Liver (tissue), 9 donors: ENCODE data around the gene OLIG1. TPM values are rescaled to one million over a fixed set of nuclear protein-coding genes. Genes with fewer than 3 reads are reported as not detected.

Experiments used
- DNase-seq: peaks from one replicate; pipeline ENCODE4 v3.0.0-alpha.2; 2017; ENCODE audit warnings: low spot score
- H3K27ac ChIP-seq, 2 donors: one replicate each; pipeline ENCODE4 v1.7.0; 2013; ENCODE audit warnings: inconsistent platforms in 2 of 2, low read length in 2 of 2, control low read depth in 1 of 2, low read depth in 1 of 2, mild to moderate bottlenecking in 1 of 2
- H3K27me3 ChIP-seq, 4 donors: one replicate each; pipeline versions ENCODE4 v1.6.1 to v1.7.0; 2013; ENCODE audit warnings: low read length in 3 of 4, inconsistent platforms in 1 of 4, mild to moderate bottlenecking in 1 of 4, moderate library complexity in 1 of 4; ENCODE audit not compliant: control insufficient read depth in 4 of 4, insufficient read depth in 4 of 4
- H3K36me3 ChIP-seq, 4 donors: one replicate each; pipeline versions ENCODE4 v1.6.1 to v1.7.0; 2013; ENCODE audit warnings: low read length in 3 of 4, mild to moderate bottlenecking in 3 of 4, low read depth in 1 of 4, moderate library complexity in 1 of 4; ENCODE audit not compliant: control insufficient read depth in 4 of 4, insufficient read depth in 3 of 4
- H3K4me1 ChIP-seq, 4 donors: one replicate each; pipeline versions ENCODE4 v1.6.1 to v1.7.0; 2013; ENCODE audit warnings: low read length in 3 of 4, mild to moderate bottlenecking in 3 of 4, moderate library complexity in 1 of 4; ENCODE audit not compliant: control insufficient read depth in 4 of 4, insufficient read depth in 4 of 4
- H3K4me3 ChIP-seq, 3 donors: one replicate each; pipeline versions ENCODE4 v1.6.1 to v1.7.0; 2013; ENCODE audit warnings: low read length in 3 of 3, control low read depth in 1 of 3, low read depth in 1 of 3, mild to moderate bottlenecking in 1 of 3
- H3K9ac ChIP-seq, 2 donors: one replicate each; pipeline ENCODE4 v1.7.0; 2013; ENCODE audit warnings: low read length in 2 of 2, mild to moderate bottlenecking in 2 of 2, moderate library complexity in 2 of 2, control low read depth in 1 of 2, low read depth in 1 of 2
- H3K9me3 ChIP-seq, 4 donors: one replicate each; pipeline versions ENCODE4 v1.6.1 to v1.7.0; 2013; ENCODE audit warnings: low read length in 3 of 4; ENCODE audit not compliant: control insufficient read depth in 4 of 4
- ATF3 ChIP-seq: IDR thresholded peaks from 2 replicates; pipeline ENCODE4 v1.6.1; 2016; ENCODE audit warnings: antibody characterized with exemption
- EGR1 ChIP-seq, 2 donors: IDR thresholded peaks; 2 replicates each; pipeline ENCODE4 v1.6.1; 2016 to 2018; ENCODE audit warnings: antibody characterized with exemption in 2 of 2, low read depth in 2 of 2
- FOXA1 ChIP-seq: IDR thresholded peaks from 2 replicates; pipeline ENCODE4 v1.6.1; 2016; ENCODE audit warnings: antibody characterized with exemption
- FOXA2 ChIP-seq: IDR thresholded peaks from 2 replicates; pipeline ENCODE4 v1.6.1; 2016; ENCODE audit warnings: antibody characterized with exemption
- GABPA ChIP-seq, 2 donors: IDR thresholded peaks in 1 of 2; conservative IDR thresholded peaks in 1 of 2; 2 replicates each; pipeline ENCODE4 v1.6.1; 2016; ENCODE audit warnings: antibody characterized with exemption in 2 of 2, mild to moderate bottlenecking in 1 of 2, moderate library complexity in 1 of 2
- HNF4A ChIP-seq, 2 donors: conservative IDR thresholded peaks; 2 replicates each; pipeline ENCODE4 v1.6.1; 2016; ENCODE audit warnings: antibody characterized with exemption in 2 of 2, mild to moderate bottlenecking in 2 of 2
- HNF4G ChIP-seq: IDR thresholded peaks from 2 replicates; pipeline ENCODE4 v1.6.1; 2016; ENCODE audit warnings: antibody characterized with exemption
- JUND ChIP-seq, 2 donors: IDR thresholded peaks; 2 replicates each; pipeline ENCODE4 v1.6.1; 2016; ENCODE audit warnings: antibody characterized with exemption in 2 of 2
- MAX ChIP-seq: IDR thresholded peaks from 2 replicates; pipeline ENCODE4 v1.6.1; 2016; ENCODE audit warnings: antibody characterized with exemption
- NR2F2 ChIP-seq: IDR thresholded peaks from 2 replicates; pipeline ENCODE4 v1.6.1; 2016; ENCODE audit warnings: antibody characterized with exemption
- RAD21 ChIP-seq, 2 donors: IDR thresholded peaks; 2 replicates each; pipeline ENCODE4 v1.6.1; 2016; ENCODE audit warnings: antibody characterized with exemption in 2 of 2, mild to moderate bottlenecking in 2 of 2
- RXRA ChIP-seq, 2 donors: IDR thresholded peaks; 2 replicates each; pipeline ENCODE4 v1.6.1; 2017 to 2018; ENCODE audit warnings: antibody characterized with exemption in 2 of 2, mild to moderate bottlenecking in 1 of 2
- SP1 ChIP-seq: IDR thresholded peaks from 2 replicates; pipeline ENCODE4 v1.6.1; 2018; ENCODE audit warnings: antibody characterized with exemption, mild to moderate bottlenecking
- TAF1 ChIP-seq: conservative IDR thresholded peaks from 2 replicates; pipeline ENCODE4 v1.6.1; 2016; ENCODE audit warnings: antibody characterized with exemption, mild to moderate bottlenecking
- YY1 ChIP-seq: IDR thresholded peaks from 2 replicates; pipeline ENCODE4 v1.6.1; 2016; ENCODE audit warnings: antibody characterized with exemption, mild to moderate bottlenecking
- WGBS: extraction: QIAGEN DNeasy Blood & Tissue Kit; methylation state at CpG from one replicate; pipeline ENCODE4 v1.1.7; 2013; 5-methylcytosine and 5-hydroxymethylcytosine counted together
- polyA plus RNA-seq, 2 donors: library from polyadenylated mRNA; stranded (reverse) in 1 of 2; unstranded in 1 of 2; fragments of 200-250 nt in 1 of 2; fragments of >200 nt in 1 of 2; fragmentation: Nextera tagmentation in 1 of 2; extraction: Ambion mirVana in 1 of 2; gene quantifications; one replicate each; pipeline versions ENCODE4 v1.2.1 to v1.2.3, GENCODE V29; 2013 to 2015
- total RNA-seq, 2 donors: library from RNA; depleted of rRNA; stranded (reverse); fragments of >200 nt; gene quantifications; one replicate each; pipeline ENCODE4 v1.2.3, GENCODE V29; 2014
- TF ChIP-seq, protein P1 (sequence below): fragments of 150-350 bp; IDR thresholded peaks from 2 replicates; pipeline ENCODE4 v1.5.1; 2017; ENCODE audit warnings: improper control_type of control experiment, low read depth, low read length; ENCODE audit not compliant: missing input control
- TF ChIP-seq, protein P2 (sequence below): IDR thresholded peaks from 2 replicates; pipeline ENCODE4 v1.6.1; 2016; ENCODE audit warnings: antibody characterized with exemption, mild to moderate bottlenecking
- TF ChIP-seq, protein P3 (sequence below): IDR thresholded peaks from 2 replicates; pipeline ENCODE4 v1.6.1; 2016; ENCODE audit warnings: antibody characterized with exemption
- donor health status: healthy.
- donor health status: healthy.
- donor health status: healthy.
- donor health status: healthy.
- donor health status: healthy.

Gene OLIG1
- total and polyA plus RNA-seq, 4 donors = 0.19 TPM; not detected in 3

GRCh38 chr21:33027401-33028286 is 42.3 kb upstream of the OLIG1 start (continued):
- TF ChIP-seq TAF1 (no peak), EGR1 (IDR thresholded peaks at IDR 0.05; ENCODE audit: low read depth in 2 of 2) (no peak)

- TF ChIP-seq, protein P1, sequence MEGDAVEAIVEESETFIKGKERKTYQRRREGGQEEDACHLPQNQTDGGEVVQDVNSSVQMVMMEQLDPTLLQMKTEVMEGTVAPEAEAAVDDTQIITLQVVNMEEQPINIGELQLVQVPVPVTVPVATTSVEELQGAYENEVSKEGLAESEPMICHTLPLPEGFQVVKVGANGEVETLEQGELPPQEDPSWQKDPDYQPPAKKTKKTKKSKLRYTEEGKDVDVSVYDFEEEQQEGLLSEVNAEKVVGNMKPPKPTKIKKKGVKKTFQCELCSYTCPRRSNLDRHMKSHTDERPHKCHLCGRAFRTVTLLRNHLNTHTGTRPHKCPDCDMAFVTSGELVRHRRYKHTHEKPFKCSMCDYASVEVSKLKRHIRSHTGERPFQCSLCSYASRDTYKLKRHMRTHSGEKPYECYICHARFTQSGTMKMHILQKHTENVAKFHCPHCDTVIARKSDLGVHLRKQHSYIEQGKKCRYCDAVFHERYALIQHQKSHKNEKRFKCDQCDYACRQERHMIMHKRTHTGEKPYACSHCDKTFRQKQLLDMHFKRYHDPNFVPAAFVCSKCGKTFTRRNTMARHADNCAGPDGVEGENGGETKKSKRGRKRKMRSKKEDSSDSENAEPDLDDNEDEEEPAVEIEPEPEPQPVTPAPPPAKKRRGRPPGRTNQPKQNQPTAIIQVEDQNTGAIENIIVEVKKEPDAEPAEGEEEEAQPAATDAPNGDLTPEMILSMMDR = no peak
- TF ChIP-seq RAD21 (IDR thresholded peaks at IDR 0.05) = no peak
- no peak for TF ChIP-seq YY1
- no peak for TF ChIP-seq HNF4G
- TF ChIP-seq, protein P2, sequence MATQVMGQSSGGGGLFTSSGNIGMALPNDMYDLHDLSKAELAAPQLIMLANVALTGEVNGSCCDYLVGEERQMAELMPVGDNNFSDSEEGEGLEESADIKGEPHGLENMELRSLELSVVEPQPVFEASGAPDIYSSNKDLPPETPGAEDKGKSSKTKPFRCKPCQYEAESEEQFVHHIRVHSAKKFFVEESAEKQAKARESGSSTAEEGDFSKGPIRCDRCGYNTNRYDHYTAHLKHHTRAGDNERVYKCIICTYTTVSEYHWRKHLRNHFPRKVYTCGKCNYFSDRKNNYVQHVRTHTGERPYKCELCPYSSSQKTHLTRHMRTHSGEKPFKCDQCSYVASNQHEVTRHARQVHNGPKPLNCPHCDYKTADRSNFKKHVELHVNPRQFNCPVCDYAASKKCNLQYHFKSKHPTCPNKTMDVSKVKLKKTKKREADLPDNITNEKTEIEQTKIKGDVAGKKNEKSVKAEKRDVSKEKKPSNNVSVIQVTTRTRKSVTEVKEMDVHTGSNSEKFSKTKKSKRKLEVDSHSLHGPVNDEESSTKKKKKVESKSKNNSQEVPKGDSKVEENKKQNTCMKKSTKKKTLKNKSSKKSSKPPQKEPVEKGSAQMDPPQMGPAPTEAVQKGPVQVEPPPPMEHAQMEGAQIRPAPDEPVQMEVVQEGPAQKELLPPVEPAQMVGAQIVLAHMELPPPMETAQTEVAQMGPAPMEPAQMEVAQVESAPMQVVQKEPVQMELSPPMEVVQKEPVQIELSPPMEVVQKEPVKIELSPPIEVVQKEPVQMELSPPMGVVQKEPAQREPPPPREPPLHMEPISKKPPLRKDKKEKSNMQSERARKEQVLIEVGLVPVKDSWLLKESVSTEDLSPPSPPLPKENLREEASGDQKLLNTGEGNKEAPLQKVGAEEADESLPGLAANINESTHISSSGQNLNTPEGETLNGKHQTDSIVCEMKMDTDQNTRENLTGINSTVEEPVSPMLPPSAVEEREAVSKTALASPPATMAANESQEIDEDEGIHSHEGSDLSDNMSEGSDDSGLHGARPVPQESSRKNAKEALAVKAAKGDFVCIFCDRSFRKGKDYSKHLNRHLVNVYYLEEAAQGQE = no peak
- no peak for TF ChIP-seq FOXA1
Observed at GRCh38 chr21:33028287-33028670, 41.7 kb upstream of the OLIG1 start.

GRCh38 chr21:33028773-33029384 is 41.1 kb upstream of the OLIG1 start:
- Histone ChIP-seq H3K36me3 (no peaks in the 10 kb centered on the region), H3K4me3 (no peak overlapping the region), H3K4me1 (peaks cover 3 to 25% (median 5%) of the 10 kb centered on the region in 4 donors), H3K27ac (no peak overlapping the region), H3K9me3 (no peaks in the 10 kb centered on the region), H3K27me3 (peaks cover 11 to 36% (median 24%) of the 10 kb centered on the region in 4 donors), H3K9ac (no peak overlapping the region)
- TF ChIP-seq GABPA (IDR thresholded peaks at IDR 0.05 in 1 of 2, conservative IDR thresholded peaks at IDR 0.05 in 1 of 2) = no peak
- no peak for TF ChIP-seq MAX
- TF ChIP-seq ATF3 = no peak
- no peak for TF ChIP-seq EGR1 (IDR thresholded peaks at IDR 0.05; ENCODE audit: low read depth in 2 of 2)
- no peak for TF ChIP-seq SP1
- TF ChIP-seq HNF4A (conservative IDR thresholded peaks at IDR 0.05) = no peak
- no peak for TF ChIP-seq JUND (IDR thresholded peaks at IDR 0.05)
- TF ChIP-seq RXRA (IDR thresholded peaks at IDR 0.05) = no peak
- no peak for TF ChIP-seq RAD21 (IDR thresholded peaks at IDR 0.05)
- TF ChIP-seq, protein P3, sequence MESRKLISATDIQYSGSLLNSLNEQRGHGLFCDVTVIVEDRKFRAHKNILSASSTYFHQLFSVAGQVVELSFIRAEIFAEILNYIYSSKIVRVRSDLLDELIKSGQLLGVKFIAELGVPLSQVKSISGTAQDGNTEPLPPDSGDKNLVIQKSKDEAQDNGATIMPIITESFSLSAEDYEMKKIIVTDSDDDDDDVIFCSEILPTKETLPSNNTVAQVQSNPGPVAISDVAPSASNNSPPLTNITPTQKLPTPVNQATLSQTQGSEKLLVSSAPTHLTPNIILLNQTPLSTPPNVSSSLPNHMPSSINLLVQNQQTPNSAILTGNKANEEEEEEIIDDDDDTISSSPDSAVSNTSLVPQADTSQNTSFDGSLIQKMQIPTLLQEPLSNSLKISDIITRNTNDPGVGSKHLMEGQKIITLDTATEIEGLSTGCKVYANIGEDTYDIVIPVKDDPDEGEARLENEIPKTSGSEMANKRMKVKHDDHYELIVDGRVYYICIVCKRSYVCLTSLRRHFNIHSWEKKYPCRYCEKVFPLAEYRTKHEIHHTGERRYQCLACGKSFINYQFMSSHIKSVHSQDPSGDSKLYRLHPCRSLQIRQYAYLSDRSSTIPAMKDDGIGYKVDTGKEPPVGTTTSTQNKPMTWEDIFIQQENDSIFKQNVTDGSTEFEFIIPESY = no peak
- TF ChIP-seq FOXA2 = no peak
- TF ChIP-seq, protein P1 = no peak
- TF ChIP-seq NR2F2 = no peak
- WGBS = 5% methylated on average over 28 of the region's 28 CpGs
- no peak for DNase-seq

More at GRCh38 chr21:33028287-33028670, 41.7 kb upstream of the OLIG1 start:
- Histone ChIP-seq H3K36me3 (no peaks in the 10 kb centered on the region), H3K4me1 (peaks cover 3 to 31% (median 11%) of the 10 kb centered on the region in 4 donors), H3K4me3 (no peak overlapping the region), H3K27ac (no peak overlapping the region), H3K9ac (no peak overlapping the region), H3K9me3 (no peaks in the 10 kb centered on the region), H3K27me3 (peaks cover 12 to 33% (median 26%) of the 10 kb centered on the region in 4 donors)
- 2% methylated on average over 15 of the region's 15 CpGs for WGBS
- DNase-seq = no peak
